NOMO-1 treated with dmso at 0.1 percent for 144 hours (cell line): ENCODE data around the gene PEX5L.
A peak's percentile ranks its signal among the peaks of the same experiment; 100 is the strongest.
"Not testable (repeated sequence)": the region's sequence is repeated elsewhere in the genome, so short reads cannot be mapped to it uniquely, and the experiment has no call there.

ENCODE experiments used
- DNase-seq: peaks from one replicate; lab custom pipeline; 2025; ENCODE audit not compliant: unreplicated experiment; lab: John Stamatoyannopoulos, UW

The PEX5L gene

GRCh38 chr3:180036671-180037455 is at the start of gene PEX5L:
TSS of gene PEX5L (minus strand) at chr3:180036937. CDS start at chr3:180036599, 338 bp downstream.
- DNase-seq = no peak

GRCh38 chr3:180085122-180085710 is 48.5 kb upstream of the PEX5L start:
- DNase-seq = no peak

- no peak for DNase-seq
Observed at GRCh38 chr3:180082699-180083098, 46.0 kb upstream of the PEX5L start.

GRCh38 chr3:180078592-180078991 is 41.9 kb upstream of the PEX5L start:
- no peak for DNase-seq

- no peak for DNase-seq
Observed at GRCh38 chr3:180073561-180073960, 36.8 kb upstream of the PEX5L start.

- no peak for DNase-seq
Observed at GRCh38 chr3:180072786-180073185, 36.0 kb upstream of the PEX5L start.

- no peak for DNase-seq
Observed at GRCh38 chr3:180070925-180071324, 34.2 kb upstream of the PEX5L start.

GRCh38 chr3:180068023-180068422 is 31.3 kb upstream of the PEX5L start:
- no peak for DNase-seq

- no peak for DNase-seq
Observed at GRCh38 chr3:180066598-180066997, 29.9 kb upstream of the PEX5L start.

GRCh38 chr3:180063783-180064182 is 27.0 kb upstream of the PEX5L start:
- DNase-seq = no peak

GRCh38 chr3:180062771-180063170 is 26.0 kb upstream of the PEX5L start:
- DNase-seq = no peak

- no peak for DNase-seq
Observed at GRCh38 chr3:180059356-180059755, 22.6 kb upstream of the PEX5L start.

GRCh38 chr3:180058238-180058637 is 21.5 kb upstream of the PEX5L start:
- no peak for DNase-seq

GRCh38 chr3:180055656-180056055 is 18.9 kb upstream of the PEX5L start:
- DNase-seq = not testable (repeated sequence)

GRCh38 chr3:180049391-180049790 is 12.7 kb upstream of the PEX5L start:
- no peak for DNase-seq

GRCh38 chr3:180048840-180049239 is 12.1 kb upstream of the PEX5L start:
- no peak for DNase-seq

GRCh38 chr3:180048103-180048502 is 11.4 kb upstream of the PEX5L start:
- DNase-seq = peak; percentile 61

GRCh38 chr3:180040966-180041365 is 4.2 kb upstream of the PEX5L start:
- no peak for DNase-seq

GRCh38 chr3:180036092-180036670 is 556 bp downstream of the PEX5L start:
- DNase-seq = peak; percentile 4

GRCh38 chr3:180026997-180027396 is 9.7 kb downstream of the PEX5L start:
- DNase-seq = no peak

- DNase-seq = no peak
Observed at GRCh38 chr3:180018543-180018942, 18.2 kb downstream of the PEX5L start.

GRCh38 chr3:180017846-180018245 is 18.9 kb downstream of the PEX5L start:
- DNase-seq = no peak
